HG03439 (cell line): Measurements from ENCODE around the gene DNAJB11.
"Not testable (repeated sequence)": the region's sequence is repeated elsewhere in the genome, so short reads cannot be mapped to it uniquely, and the experiment has no call there.

ENCODE experiments used
- ATAC-seq: cut with Tn5 transposase; IDR thresholded peaks from one replicate; pipeline ENCODE4 v1.9.1; 2021; ENCODE audit warnings: mild to moderate bottlenecking, moderate library complexity; ENCODE audit not compliant: unreplicated experiment

DNAJB11 gene

GRCh38 chr3:186617036-186617946 lies 46.8 kb downstream of the DNAJB11 start:
- ATAC-seq = peak; percentile 84

GRCh38 chr3:186618318-186618938 lies 47.9 kb downstream of the DNAJB11 start:
- ATAC-seq = no peak

DNA sequence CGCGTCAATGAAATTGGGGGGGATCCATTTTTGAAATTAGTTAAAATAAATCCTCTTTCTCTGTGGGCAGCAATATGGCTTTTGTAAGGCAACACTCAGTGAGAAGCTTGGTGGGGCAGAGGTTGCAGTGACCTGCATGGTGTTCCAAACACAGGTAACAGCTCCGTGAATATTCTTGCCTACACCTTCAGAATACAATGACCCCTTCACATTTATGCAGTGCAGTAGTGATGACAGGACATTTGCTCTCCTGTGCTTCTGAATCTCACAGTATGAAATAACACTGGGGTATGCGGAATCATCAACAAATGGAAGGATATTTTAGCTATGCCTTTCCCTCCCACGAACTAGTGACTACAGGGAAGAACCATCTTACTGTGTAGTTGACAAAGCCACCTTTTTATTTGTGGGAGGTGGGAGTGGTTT lies 49.3 kb downstream of the DNAJB11 start:
- no peak for ATAC-seq

DNA sequence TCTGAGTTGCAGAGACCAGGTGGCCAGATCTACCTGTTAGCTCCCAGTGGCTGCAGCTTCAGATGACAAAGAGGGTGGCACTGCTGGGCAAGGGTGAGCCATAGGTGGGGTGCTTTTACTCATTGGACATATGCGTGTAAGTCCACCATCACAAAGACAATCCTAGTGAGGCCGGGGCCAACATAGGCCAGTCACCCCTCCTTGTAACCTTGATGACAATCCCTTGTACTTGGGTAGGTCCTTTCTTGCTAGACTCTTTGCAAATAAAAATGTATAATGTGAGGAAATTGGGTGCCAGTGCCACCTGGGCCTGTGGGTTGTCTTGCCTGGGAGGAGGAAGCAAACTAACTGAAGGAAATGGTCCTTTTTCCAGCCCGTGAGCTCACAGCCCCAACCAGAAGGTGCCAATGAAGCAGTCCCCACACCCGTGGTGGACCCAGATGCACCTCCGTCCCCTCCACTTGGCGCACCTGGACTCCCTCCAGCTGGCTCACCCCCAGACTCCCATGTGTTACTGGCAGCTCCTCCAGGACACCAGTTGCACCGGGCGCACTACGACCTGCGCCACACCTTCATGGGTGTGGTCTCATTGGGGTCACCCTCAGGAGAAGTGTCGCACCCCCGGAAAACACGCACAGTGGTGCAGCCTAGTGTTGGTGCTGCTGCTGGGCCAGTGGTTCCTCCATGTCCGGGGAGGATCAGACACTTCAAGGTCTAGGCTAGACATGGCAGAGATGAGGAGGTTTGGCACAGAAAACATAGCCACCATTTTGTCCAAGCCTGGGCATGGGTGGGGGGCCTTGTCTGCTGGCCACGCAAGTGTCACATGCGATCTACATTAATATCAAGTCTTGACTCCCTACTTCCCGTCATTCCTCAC lies 49.9 kb downstream of the DNAJB11 start:
- no peak for ATAC-seq

DNA sequence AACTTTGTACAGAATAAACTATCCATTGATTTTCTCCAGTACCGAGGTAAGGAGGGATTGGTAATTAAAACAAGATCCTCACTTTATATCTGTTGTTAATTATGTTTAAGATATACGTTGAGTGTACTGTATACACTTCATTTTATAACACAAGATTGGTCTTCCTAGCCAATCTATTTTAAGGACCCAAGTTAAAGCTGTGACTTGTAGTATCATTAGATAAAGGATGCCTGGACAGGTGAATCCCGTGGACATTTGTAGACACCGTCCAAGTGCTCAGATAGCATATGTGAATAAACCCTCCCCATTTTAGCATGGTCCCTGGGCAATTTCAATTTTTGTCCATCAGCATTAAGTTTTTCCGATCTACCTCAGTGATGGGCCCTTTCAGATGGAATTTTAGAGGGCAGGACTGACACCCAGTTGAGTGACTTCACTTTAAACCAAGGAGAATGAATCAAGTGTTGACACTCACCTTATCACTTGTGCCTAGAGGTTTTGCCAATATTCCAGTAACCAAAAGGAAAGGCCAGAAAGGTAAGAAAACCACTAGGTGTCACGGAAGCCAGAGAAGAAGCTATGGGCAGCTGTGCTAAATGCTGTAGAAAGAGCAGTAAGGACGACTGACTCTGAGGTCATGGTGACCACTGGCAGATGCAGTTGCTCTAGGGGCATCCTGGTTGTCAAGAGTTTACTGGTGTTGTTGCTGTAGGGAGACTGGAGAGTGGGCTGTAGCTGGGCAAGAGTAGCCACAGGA lies 51.6 kb downstream of the DNAJB11 start:
- ATAC-seq = no peak

DNA sequence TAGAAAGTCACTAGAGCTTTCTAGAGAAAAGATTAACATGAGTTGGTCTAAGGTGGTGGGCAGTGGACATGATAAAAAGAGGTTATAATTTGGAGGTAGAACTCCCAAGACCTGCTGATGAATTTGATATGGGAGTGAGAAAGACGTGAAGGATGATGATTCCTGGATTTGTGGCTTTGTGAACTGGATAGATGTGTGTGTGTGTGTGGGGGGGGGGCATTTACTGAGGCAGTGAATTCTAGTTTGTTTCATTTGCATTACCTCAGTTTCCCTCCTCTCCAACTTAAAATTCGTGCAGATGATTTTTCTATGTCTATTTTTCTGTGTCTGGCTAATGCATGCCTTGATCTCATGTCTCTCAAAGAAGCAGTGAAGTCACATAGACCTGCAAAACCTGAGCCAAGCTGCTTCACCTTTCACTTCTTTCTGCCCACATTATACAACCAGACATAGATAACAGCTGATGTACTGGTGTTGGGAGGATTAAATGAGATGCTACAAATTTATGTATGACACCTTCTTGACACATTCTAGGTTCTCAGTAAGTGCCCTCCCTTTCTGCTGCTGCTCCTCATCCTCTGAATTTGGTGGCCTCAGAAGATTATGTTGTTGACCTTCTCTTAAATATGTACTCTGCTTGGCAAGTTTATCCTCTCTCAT lies 52.3 kb downstream of the DNAJB11 start:
- no peak for ATAC-seq

DNA sequence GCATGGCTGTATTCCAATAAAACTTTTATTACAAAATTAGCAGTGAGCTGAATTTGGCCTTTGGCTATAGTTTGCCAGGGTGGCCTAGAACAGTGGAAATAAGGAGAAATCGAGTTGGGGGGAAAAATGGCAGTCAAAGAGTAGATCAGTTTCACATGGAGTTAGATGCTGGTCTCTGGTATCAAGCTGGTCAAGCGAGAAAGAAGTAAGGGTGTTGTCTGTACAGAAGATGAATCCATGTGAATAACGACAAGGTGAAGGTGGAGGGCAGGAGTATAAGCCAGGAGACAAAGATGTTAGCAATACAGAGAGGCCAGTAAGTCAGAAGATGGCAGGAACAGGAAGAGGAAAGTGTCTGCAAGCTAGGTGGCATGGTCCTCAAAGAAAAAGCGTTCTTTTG lies 54.1 kb downstream of the DNAJB11 start:
- ATAC-seq = no peak

DNA sequence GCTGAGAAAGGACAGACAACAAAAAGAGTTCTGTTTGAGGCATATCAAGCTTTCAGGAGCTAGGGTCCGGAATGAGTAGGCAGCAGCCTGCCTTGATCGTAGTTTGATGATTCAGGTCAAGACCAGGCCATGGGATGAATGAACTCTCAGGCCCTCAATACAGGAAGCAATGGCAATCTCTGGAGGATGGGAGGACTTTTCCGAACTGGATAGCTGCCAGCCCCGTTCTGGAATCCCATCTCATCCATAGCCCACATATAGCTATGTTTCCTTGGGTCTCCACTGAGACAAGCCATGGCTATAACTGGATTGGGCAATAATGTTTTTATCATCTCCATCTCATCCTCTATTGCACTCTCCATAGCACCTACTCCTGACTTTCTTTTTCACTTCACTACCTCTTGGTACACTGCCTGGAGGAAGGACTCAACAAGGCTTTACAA lies 55.1 kb downstream of the DNAJB11 start:
- ATAC-seq = no peak

GRCh38 chr3:186626254-186626847 lies 55.8 kb downstream of the DNAJB11 start:
- ATAC-seq = no peak

GRCh38 chr3:186627852-186628414 lies 57.4 kb downstream of the DNAJB11 start:
- ATAC-seq = no peak

DNA sequence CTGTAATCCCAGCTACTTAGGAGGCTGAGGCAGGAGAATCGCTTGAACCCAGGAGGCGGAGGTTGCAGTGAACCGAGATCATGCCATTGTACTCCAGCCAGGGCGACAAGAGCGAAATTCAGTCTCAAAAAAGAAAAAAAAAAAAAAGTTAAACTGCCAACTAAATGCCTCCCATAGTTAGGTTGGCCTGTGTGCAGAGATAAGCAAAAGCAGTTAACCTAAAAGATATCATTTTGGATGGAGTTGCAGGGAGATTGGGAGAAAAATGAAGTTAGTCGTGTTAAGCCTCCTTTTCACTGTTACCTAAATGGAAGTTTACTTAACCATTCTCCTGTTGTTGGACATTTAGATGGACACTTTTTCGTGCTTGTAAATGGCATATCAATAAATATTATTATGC lies 58.2 kb downstream of the DNAJB11 start:
- no peak for ATAC-seq

DNA sequence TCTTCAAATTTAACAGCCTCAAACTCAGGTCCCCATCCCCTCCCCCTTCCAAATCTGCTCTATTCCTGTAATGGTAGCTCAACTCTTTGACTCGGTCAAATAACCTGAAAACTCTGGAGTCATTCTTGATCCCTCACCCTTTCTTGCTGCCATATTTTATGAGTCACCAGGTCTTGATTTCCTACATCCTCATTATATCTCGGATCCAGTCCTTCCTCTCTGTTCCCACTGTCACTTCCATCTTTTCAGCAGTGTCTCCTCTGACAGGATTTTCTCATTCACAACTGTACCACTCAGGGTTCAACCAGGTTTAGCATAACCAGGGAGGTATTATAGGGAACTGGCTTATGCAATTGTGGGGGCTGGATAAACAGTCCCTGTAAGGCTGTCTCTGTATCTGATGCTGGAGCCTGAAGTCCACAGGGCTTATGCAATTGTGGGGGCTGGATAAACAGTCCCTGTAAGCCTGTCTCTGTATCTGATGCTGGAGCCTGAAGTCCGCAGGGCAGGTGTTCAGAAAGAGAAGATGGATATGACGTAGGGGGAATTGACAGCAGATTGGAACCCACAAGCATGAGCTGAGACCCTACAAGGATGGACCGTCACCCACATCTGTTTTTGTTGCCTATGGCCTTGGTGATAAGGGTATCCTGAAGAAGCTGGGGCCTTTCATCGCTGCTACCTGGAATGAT lies 60.6 kb downstream of the DNAJB11 start:
- no peak for ATAC-seq

DNA sequence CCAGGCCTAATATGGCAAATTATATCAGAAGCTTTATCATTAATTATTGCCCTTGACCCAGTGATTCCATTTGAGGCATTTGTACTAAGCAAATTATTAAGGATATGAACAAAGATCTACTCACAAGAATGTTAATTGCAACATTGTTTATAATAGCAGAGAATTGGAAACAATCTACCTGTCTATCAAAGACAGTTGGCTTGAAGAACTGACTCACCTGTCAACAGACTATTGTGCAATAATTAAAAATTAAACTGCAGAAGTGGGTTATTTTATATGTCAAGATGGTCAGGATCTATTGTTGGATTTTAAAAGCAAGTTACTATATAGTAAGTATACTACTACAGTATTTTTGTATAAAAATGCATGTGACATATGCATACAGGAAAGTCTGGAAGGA lies 63.0 kb downstream of the DNAJB11 start:
- no peak for ATAC-seq

DNA sequence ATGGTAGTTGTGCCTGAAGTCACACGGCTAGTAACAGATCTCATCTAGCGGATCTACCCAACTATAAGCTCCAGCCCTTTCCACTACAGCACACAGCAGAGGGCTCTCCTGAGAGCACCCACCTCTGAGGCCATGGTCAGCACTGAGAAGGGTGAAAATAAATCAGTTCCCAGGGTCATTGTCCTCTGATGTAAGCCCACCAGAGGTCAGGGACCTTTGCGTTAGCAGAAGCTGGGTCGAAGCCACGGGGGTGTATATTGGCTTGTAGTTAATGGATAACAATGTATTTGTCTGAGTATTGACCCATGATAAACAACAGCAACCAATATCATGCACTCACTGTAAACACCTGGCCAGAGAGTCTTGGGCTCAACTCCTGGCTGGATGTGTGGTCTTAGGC lies 63.7 kb downstream of the DNAJB11 start:
- ATAC-seq = not testable (repeated sequence)
